ENCODE data around the gene ATRNL1.

ATRNL1 gene

GRCh38 chr10:115998301-115998700, 905.1 kb downstream of the ATRNL1 start:
- no peak for DNase-seq

Measured in OCI-M1 (cell line).